HCT116 (cell line): Measurements from ENCODE around the gene IQCF2. TPM values are rescaled to one million over a fixed set of nuclear protein-coding genes. Genes with fewer than 3 reads are reported as not detected.

ENCODE experiments used
- ATAC-seq: fragments of 200-7000 bp; cut with Tn5 transposase; 2 replicates; pipeline ENCODE4 v1.9.1; 2020; ENCODE audit warnings: mild to moderate bottlenecking, moderate library complexity
- BruUV-seq: library from RNA; stranded (reverse); fragments of 400-500 nt; replicated peaks from 2 replicates; lab custom pipeline; 2021; lab: Mats Ljungman, UMichigan
- CTCF ChIA-PET: fragments of 300-600 bp; sonication (Branson Sonifier 250); formaldehyde crosslinking; loops from one replicate; lab custom pipeline; 2021; ENCODE audit warnings: antibody characterized with exemption; lab: Charles Lee
- POLR2A ChIA-PET: fragments of 300-600, 350-600 bp; sonication (Branson Sonifier 250); formaldehyde crosslinking; loops from one replicate; lab custom pipeline; 2021; ENCODE audit warnings: antibody characterized with exemption; lab: Charles Lee
- RAD21 ChIA-PET, 2 experiments: fragments of 300-600 bp; sonication (Branson Sonifier 250); formaldehyde crosslinking; loops; one replicate each; lab custom pipeline; 2023; ENCODE audit warnings: low total read pairs in 2 of 2; ENCODE audit not compliant: uncharacterized antibody in 2 of 2, unreplicated experiment in 2 of 2, low non-redundant PET in 1 of 2; lab: Charles Lee
- DNase-seq: peaks from one replicate; pipeline ENCODE4 v3.0.0-alpha.2; 2010; ENCODE audit warnings: low read depth, low spot score
- H2AFZ ChIP-seq: fragments of 200-600 bp; shearing (Covaris generic), sonication (generic); 2 replicates; pipeline ENCODE4 v1.6.1; 2017; ENCODE audit warnings: low read depth, mixed run types, mixed read lengths, antibody characterized with exemption, low read length; ENCODE audit not compliant: poor library complexity, severe bottlenecking
- H3K27ac ChIP-seq: 2 replicates; pipeline ENCODE4 v1.5.1; 2012; ENCODE audit warnings: low read depth, low read length
- H3K27me3 ChIP-seq: fragments of 200-600 bp; sonication (generic); 2 replicates; pipeline ENCODE4 v1.6.1; 2016; ENCODE audit warnings: mixed run types, low read length, mixed read lengths; ENCODE audit not compliant: insufficient read depth
- H3K36me3 ChIP-seq, 2 experiments: fragments of 200-500 bp in 1 of 2; fragments of 200-600 bp in 1 of 2; sonication (Bioruptor generic) in 1 of 2; sonication (generic) in 1 of 2; 2 replicates each; pipeline versions ENCODE4 v1.5.1 to v1.6.1; 2014 to 2016; ENCODE audit warnings: low read length in 2 of 2, inconsistent platforms in 1 of 2, mixed read lengths in 1 of 2, mixed run types in 1 of 2; ENCODE audit not compliant: insufficient read depth in 2 of 2, control insufficient read depth in 1 of 2
- H3K4me1 ChIP-seq, 2 experiments: fragments of 200-600 bp in 1 of 2; sonication (generic) in 1 of 2; 2 replicates each; pipeline versions ENCODE4 v1.5.1 to v1.6.1; 2012 to 2017; ENCODE audit warnings: low read length in 2 of 2, inconsistent platforms in 1 of 2, mild to moderate bottlenecking in 1 of 2, mixed read lengths in 1 of 2, mixed run types in 1 of 2, moderate library complexity in 1 of 2; ENCODE audit not compliant: insufficient read depth in 2 of 2, control insufficient read depth in 1 of 2
- H3K4me2 ChIP-seq: fragments of 200-600 bp; sonication (generic); 2 replicates; pipeline ENCODE4 v1.6.1; 2017; ENCODE audit warnings: mixed run types, low read length, mixed read lengths
- H3K4me3 ChIP-seq, 2 experiments: fragments of 200-600 bp in 1 of 2; sonication (generic) in 1 of 2; replicated peaks in 1 of 2; 2 replicates each; pipeline ENCODE4 v1.5.1; 2011 to 2016; ENCODE audit warnings: low read length in 2 of 2, control low read depth in 1 of 2, low read depth in 1 of 2, mild to moderate bottlenecking in 1 of 2, mixed read lengths in 1 of 2, mixed run types in 1 of 2
- H3K79me2 ChIP-seq: fragments of 200-600 bp; sonication (generic); 2 replicates; pipeline ENCODE4 v1.6.1; 2017; ENCODE audit warnings: mild to moderate bottlenecking, mixed run types, low read length, moderate library complexity, mixed read lengths; ENCODE audit not compliant: insufficient read depth
- H3K9ac ChIP-seq: fragments of 200-600 bp; sonication (generic); 2 replicates; pipeline ENCODE4 v1.6.1; 2016; ENCODE audit warnings: low read length, mixed read lengths
- H3K9me2 ChIP-seq: fragments of 200-600 bp; sonication (generic), shearing (Covaris generic); 2 replicates; pipeline ENCODE4 v1.6.1; 2017; ENCODE audit warnings: mixed run types, mild to moderate bottlenecking, moderate library complexity; ENCODE audit not compliant: insufficient read depth
- H3K9me3 ChIP-seq, 2 experiments: fragments of 200-500 bp in 1 of 2; fragments of 200-600 bp in 1 of 2; sonication (Bioruptor generic) in 1 of 2; sonication (generic) in 1 of 2; 2 replicates each; pipeline ENCODE4 v1.6.1; 2014 to 2017; ENCODE audit warnings: low read length in 2 of 2, mixed read lengths in 2 of 2, inconsistent platforms in 1 of 2, low read depth in 1 of 2, mild to moderate bottlenecking in 1 of 2, mixed run types in 1 of 2, moderate library complexity in 1 of 2; ENCODE audit not compliant: control insufficient read depth in 1 of 2, insufficient read depth in 1 of 2
- H4K20me1 ChIP-seq: fragments of 200-600 bp; sonication (generic), shearing (Covaris generic); 2 replicates; pipeline ENCODE4 v1.6.1; 2017; ENCODE audit warnings: mixed run types, mild to moderate bottlenecking, moderate library complexity; ENCODE audit not compliant: insufficient read depth
- CEBPB ChIP-seq: IDR thresholded peaks from 2 replicates; pipeline ENCODE4 v1.6.1; 2012; ENCODE audit warnings: low read depth
- CTCF ChIP-seq, 3 experiments: fragments of 200-600 bp in 1 of 3; sonication (generic) in 1 of 3; IDR thresholded peaks in 2 of 3; conservative IDR thresholded peaks in 1 of 3; 2 replicates each; pipeline ENCODE4 v1.5.1; 2012 to 2017; ENCODE audit warnings: low read depth in 2 of 3, low read length in 2 of 3, antibody characterized with exemption in 1 of 3, borderline replicate concordance in 1 of 3, control low read depth in 1 of 3, mild to moderate bottlenecking in 1 of 3, mixed read lengths in 1 of 3, mixed run types in 1 of 3, moderate library complexity in 1 of 3; ENCODE audit not compliant: insufficient read depth in 1 of 3
- EGR1 ChIP-seq: IDR thresholded peaks from 2 replicates; pipeline ENCODE4 v1.6.1; 2012; ENCODE audit warnings: low read depth
- EZH2 ChIP-seq: fragments of 200-600 bp; sonication (generic); IDR thresholded peaks from 2 replicates; pipeline ENCODE4 v1.6.1; 2017; ENCODE audit warnings: antibody characterized with exemption, mixed run types
- EZH2phosphoT487 ChIP-seq: fragments of 200-600 bp; IDR thresholded peaks from 2 replicates; pipeline ENCODE4 v1.6.1; 2018; ENCODE audit warnings: antibody characterized with exemption, borderline replicate concordance
- FOSL1 ChIP-seq: IDR thresholded peaks from 2 replicates; pipeline ENCODE4 v1.6.1; 2012; ENCODE audit warnings: low read depth
- JUND ChIP-seq: IDR thresholded peaks from 2 replicates; pipeline ENCODE4 v1.6.1; 2012
- MAX ChIP-seq: IDR thresholded peaks from 2 replicates; pipeline ENCODE4 v1.6.1; 2012
- POLR2A ChIP-seq: IDR thresholded peaks from 2 replicates; pipeline ENCODE4 v1.7.0; 2011; ENCODE audit warnings: borderline replicate concordance; ENCODE audit not compliant: insufficient read depth, insufficient read length; ENCODE audit errors: extremely low read depth
- POLR2AphosphoS5 ChIP-seq: IDR thresholded peaks from 2 replicates; pipeline ENCODE4 v1.6.1; 2011; ENCODE audit warnings: mild to moderate bottlenecking, low read depth, low read length, moderate library complexity
- RAD21 ChIP-seq: IDR thresholded peaks from 2 replicates; pipeline ENCODE4 v1.6.1; 2012; ENCODE audit warnings: low read depth, mild to moderate bottlenecking
- REST ChIP-seq: IDR thresholded peaks from 2 replicates; pipeline ENCODE4 v1.6.1; 2012; ENCODE audit warnings: low read depth
- SIN3A ChIP-seq: IDR thresholded peaks from 2 replicates; pipeline ENCODE4 v1.6.1; 2012; ENCODE audit warnings: low read depth
- SP1 ChIP-seq: IDR thresholded peaks from 2 replicates; pipeline ENCODE4 v1.6.1; 2012; ENCODE audit warnings: low read depth
- SRF ChIP-seq: IDR thresholded peaks from 2 replicates; pipeline ENCODE4 v1.6.1; 2012; ENCODE audit warnings: low read depth
- TCF7L2 ChIP-seq: IDR thresholded peaks from 2 replicates; pipeline ENCODE4 v1.7.0; 2011; ENCODE audit warnings: borderline replicate concordance, inconsistent platforms; ENCODE audit not compliant: insufficient read depth, insufficient read length; ENCODE audit errors: extremely low read depth
- YY1 ChIP-seq: IDR thresholded peaks from 2 replicates; pipeline ENCODE4 v1.6.1; 2011; ENCODE audit warnings: low read length, low read depth, moderate library complexity, mild to moderate bottlenecking; ENCODE audit not compliant: insufficient replicate concordance; ENCODE audit errors: extremely low read depth
- ZBTB33 ChIP-seq: IDR thresholded peaks from 2 replicates; pipeline ENCODE4 v1.6.1; 2011; ENCODE audit warnings: mild to moderate bottlenecking, low read length, moderate library complexity; ENCODE audit not compliant: insufficient replicate concordance; ENCODE audit errors: extremely low read depth
- ZNF274 ChIP-seq: fragments of 200-500 bp; sonication (Bioruptor generic); IDR thresholded peaks from 2 replicates; pipeline ENCODE4 v1.6.1; 2014; ENCODE audit warnings: mild to moderate bottlenecking, low read depth, low read length, inconsistent platforms
- intact Hi-C: fragments of 100-400 bp; cut with micrococcal nuclease; formaldehyde crosslinking; loops from 2 replicates; pipeline ENCODE4 v1.10.0; 2022
- total RNA-seq: library from RNA; stranded (reverse); gene quantifications from one replicate; pipeline ENCODE4 v1.2.1, GENCODE V29; 2021; ENCODE audit not compliant: unreplicated experiment

IQCF2 gene
- total RNA-seq, 1 experiment from 2014 or later, result not detected

GRCh38 chr3:51873876-51874275 is 12.5 kb downstream of the IQCF2 start:
- H3K9me3 ChIP-seq, result no peaks in the 10 kb centered on the region
- ChIA-PET POLR2A (no interaction called here), CTCF (no interaction called here), RAD21 (no interaction called here)
- H3K79me2 ChIP-seq, result no peaks in the 10 kb centered on the region
- H3K27ac ChIP-seq, result no peak overlapping the region
- BruUV-seq, result no TSS peak
- no peaks in the 10 kb centered on the region for H3K9me2 ChIP-seq
- no peaks in the 10 kb centered on the region for H4K20me1 ChIP-seq
- no peak overlapping the region for H2AFZ ChIP-seq
- H3K4me3 ChIP-seq, result no peak overlapping the region
- TF ChIP-seq SP1, result no peak
- no peak for TF ChIP-seq EZH2
- TF ChIP-seq ZBTB33, result no peak
- TF ChIP-seq POLR2A, result no peak
- TF ChIP-seq REST, result no peak
- TF ChIP-seq EGR1, result no peak
- no peak for TF ChIP-seq CEBPB
- TF ChIP-seq CTCF (IDR thresholded peaks at IDR 0.05 in 2 of 3, conservative IDR thresholded peaks at IDR 0.05 in 1 of 3; ENCODE audit: borderline replicate concordance in 1 of 3, insufficient read depth in 1 of 3, low read depth in 2 of 3, low read length in 2 of 3), result no peak
- TF ChIP-seq POLR2AphosphoS5, result no peak
- no peak for TF ChIP-seq ZNF274
- no peak for TF ChIP-seq EZH2phosphoT487
- no peak for TF ChIP-seq YY1
- TF ChIP-seq SRF, result no peak
- TF ChIP-seq RAD21, result no peak
- no peak for TF ChIP-seq TCF7L2
- TF ChIP-seq SIN3A, result no peak
- TF ChIP-seq JUND, result no peak
- no peak for TF ChIP-seq MAX
- no peak for TF ChIP-seq FOSL1
- DNase-seq, result no peak
- H3K9ac ChIP-seq, result no peak overlapping the region
- no peaks in the 10 kb centered on the region for H3K27me3 ChIP-seq
- intact Hi-C loops, result no loop called here
- no peaks in the 10 kb centered on the region for H3K36me3 ChIP-seq
- ATAC-seq, result no peak
- H3K4me2 ChIP-seq, result no peak overlapping the region
- H3K4me1 ChIP-seq, result peaks cover 0 to 9% of the 10 kb centered on the region in 2 experiments; a peak in 2 of 4 replicates
